Amniotic epithelial cell (primary cell): ENCODE measurements around the gene OPCML.
A peak's percentile ranks its signal among the peaks of the same experiment; 100 is the strongest.

ENCODE experiments used
- DNase-seq: peaks from one replicate; pipeline ENCODE4 v3.0.0-alpha.2; 2010; ENCODE audit warnings: low read depth

The OPCML gene

DNA sequence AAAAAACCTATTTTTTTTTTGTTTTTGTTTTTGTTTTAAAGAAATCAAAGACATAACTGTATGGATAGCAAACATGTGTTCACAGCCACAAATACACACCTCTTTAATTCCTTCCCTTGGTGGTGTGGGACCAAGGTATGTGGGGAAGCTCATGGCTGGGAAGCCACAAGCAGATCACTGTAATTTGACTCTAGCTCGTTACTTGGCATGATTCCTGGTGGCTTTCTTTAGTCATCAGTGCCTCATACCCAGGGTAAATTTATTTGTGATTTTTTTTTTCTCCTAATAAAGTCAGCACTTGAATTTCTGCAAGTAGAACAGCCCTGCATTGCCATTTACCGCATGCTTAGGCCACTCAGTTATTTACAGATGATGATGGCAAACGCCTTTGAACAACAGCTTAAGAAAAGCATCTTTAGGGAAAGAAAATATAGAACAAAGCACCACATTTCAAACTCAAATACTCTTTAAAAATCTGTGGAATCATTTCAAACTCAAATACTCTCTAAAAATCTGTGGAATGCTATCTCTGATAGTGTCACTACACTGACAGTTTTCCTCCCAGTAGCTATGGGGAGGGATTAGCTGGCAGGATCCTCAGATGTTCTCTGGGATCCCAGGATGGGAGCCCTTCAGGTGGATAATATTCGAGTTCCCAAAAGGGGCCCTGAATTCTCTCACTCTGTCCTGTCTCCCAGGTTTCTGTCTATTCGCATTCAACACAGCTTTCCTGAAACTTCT lies 687.2 kb downstream of the OPCML start:
- peak; percentile 1 for DNase-seq

- DNase-seq: no peak
Observed at GRCh38 chr11:132840660-132841059, 691.6 kb downstream of the OPCML start.

DNA sequence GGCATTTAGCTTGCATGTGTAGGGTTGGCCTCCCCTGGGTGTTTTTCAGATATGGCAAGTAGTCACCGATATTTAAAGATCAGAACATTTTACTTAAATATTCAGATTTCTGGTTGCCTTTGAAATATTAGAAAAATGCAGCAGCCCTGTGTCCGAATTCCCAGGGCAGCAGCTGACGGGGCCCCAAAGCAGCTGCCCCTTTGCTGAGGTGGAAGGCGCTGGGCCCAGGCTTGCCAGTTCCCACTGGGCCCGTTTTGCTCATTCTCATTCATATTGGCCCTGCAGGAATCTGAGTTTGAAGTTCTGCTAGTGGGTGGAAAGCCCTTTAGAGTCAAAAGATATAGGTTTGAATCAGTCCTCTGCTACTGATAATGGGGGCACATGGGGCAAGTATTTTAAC lies 692.1 kb downstream of the OPCML start:
- DNase-seq: no peak

DNA sequence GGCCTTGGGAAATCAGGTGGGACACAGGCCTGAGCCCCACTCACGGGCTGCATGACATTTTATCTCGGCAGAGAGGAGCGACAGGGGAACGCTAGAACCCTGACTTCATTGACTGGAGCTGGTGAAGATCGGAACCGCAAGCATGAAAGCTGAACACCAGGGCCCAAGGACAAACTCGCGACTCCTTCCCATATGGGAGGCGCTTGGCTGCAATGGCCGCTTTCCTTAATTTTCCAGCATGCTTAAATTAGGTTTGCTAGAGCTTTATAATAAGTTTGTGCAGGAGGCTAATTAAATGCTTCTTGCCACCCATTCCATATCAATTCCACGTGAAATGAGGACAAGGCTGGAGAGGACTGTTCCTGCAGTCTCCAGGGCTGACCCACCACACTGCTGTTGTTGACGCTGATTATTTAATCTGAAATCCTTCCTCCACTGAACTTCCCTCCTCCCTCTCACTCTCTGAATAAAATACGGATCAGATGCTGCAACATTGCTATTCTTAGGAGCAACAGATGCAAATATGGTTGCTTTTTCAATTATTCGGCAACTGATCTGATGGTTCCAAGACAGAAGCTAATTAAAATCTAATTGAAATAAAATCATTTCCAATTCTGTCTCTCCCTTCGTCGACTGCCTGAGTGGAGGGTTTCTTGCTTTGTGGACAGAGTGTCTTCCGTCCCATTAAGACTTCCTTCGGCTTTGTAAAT lies 692.9 kb downstream of the OPCML start:
- no peak for DNase-seq

GRCh38 chr11:132838627-132839026 lies 693.7 kb downstream of the OPCML start:
- no peak for DNase-seq

DNA sequence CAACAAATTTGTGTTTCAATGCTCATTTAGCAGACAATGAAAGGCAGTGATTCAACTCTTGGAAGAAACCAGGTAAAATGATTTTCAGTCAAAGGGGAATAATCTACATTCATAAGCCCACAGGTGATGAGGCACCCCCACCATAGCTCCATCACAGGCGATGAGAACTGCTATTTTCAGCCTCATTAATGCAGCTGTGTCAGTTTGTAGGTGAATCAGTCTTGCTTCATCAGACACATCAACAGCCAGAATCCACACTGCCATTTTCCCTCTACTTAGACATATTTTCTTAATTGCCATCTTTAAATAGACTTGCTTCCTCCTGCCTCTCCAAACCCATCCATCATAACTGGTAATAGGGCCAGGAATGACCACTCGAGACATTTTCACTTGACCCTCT lies 701.0 kb downstream of the OPCML start:
- no peak for DNase-seq

DNA sequence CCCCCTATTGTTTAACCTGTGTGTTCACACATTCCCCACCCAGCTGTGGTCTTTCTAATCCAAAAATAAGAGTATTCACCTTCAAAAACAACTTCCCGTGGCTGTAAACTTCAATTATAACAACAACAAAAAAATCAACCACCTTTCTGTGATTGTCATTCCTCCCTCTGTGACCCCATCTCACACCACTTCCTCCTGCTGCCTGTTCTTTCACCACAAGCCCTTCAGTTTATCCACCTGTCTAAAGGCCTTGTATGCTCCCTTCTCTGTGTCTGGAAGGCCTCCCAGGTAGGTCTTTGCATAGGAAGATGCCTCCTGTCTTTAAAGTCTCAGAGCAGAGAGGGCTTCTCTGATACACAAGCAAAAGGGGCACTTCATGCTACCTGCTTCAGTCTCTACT lies 707.7 kb downstream of the OPCML start:
- DNase-seq: no peak

- DNase-seq: no peak
Observed at GRCh38 chr11:132822276-132822675, 710.0 kb downstream of the OPCML start.

DNA sequence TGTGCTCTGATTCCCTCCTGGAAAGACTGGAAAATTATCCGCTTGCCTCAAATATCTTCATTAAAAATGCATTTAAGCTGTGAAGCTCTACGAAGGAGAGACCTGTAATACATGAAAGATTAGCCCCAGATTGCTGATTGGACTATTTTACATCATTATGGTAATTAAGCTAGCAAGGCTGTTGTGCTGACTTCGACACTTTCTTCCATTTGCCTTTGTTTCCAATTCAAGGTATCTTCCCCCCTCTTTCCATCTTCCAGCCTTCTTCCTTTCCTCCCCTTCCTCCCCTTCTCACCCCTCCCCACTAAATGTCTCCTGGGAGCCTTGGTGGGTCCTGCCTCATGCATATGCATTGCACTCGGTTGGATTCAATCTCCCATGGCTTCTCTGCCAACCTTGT lies 710.8 kb downstream of the OPCML start:
- DNase-seq: no peak

GRCh38 chr11:132821014-132821413 lies 711.3 kb downstream of the OPCML start:
- no peak for DNase-seq

DNA sequence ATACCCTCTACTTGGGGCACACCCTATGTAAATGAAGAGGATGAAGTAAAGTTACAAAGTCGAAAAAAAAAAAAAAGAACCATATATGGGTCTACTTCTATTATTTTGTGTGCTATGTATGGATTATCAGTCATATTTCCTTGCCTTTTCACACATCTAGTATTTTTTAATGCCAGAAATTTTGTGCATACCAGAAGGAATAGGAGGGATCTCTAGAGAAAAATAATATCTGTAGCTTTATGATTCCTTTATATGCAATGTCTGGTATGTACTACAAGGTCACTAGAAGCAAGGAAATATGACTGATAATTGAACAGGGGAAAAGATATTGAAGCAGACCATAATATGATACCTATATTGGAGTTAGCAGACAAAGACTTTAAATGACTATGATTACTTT lies 713.4 kb downstream of the OPCML start:
- no peak for DNase-seq

DNA sequence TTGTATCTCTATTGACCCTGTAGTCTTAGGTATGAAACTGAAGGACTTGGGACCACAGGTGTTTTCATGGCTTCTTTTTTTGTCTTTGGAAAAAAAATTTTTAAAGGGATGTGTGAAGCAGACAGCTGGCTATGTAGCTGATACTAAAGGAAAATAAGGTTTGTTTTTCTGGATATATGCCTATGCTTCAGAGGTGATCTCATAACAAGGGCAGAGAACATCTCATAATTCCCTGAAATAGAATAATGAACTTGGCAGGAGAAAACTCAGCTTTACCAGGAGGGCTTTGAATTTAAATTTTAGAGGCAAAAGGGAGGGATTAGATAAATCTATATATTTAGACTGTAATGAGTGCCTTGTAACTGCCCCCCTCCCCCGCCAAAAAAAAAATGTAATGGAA lies 714.9 kb downstream of the OPCML start:
- no peak for DNase-seq

- no peak for DNase-seq
Observed at GRCh38 chr11:132814410-132814809, 717.9 kb downstream of the OPCML start.

DNA sequence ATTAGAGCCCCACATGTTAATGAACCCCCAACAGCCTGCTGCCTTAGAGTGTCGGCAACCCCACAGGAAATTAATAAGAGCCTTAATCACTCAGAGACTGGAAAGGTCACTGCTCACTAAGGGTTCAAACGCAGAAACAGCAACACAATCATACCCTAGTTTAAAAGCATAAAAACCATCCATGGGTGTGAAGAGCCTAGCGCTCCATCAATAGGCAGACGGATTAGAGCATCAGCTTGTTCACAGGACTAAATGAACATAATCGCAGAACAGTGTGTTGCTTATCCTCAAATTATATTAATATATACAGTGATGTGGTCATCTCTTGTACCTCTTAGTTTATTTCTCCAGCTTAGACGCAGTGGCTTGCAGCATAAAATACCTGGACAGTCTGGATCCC lies 720.7 kb downstream of the OPCML start:
- no peak for DNase-seq

GRCh38 chr11:132809070-132809469 lies 723.2 kb downstream of the OPCML start:
- no peak for DNase-seq

GRCh38 chr11:132804258-132804657 lies 728.0 kb downstream of the OPCML start:
- DNase-seq: no peak

DNA sequence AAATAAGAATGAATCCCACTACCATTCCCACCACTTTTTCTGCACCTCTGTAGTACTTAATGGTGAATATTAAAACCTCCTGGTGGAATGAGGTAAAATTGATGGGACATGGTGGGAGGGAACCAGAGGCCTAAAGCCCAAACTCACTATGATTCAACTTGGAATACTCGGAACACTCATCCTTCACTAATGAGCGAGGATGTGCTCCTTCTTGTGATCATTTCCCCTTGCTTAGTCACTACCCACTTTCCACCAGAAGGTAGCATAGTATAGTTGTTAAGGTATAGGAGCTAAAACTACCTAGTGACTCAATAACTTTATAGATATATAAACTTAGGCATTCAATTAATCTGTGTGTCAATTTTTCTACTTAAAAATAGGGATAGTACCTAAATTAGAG lies 728.9 kb downstream of the OPCML start:
- no peak for DNase-seq

GRCh38 chr11:132802947-132803346 lies 729.4 kb downstream of the OPCML start:
- DNase-seq: no peak

DNA sequence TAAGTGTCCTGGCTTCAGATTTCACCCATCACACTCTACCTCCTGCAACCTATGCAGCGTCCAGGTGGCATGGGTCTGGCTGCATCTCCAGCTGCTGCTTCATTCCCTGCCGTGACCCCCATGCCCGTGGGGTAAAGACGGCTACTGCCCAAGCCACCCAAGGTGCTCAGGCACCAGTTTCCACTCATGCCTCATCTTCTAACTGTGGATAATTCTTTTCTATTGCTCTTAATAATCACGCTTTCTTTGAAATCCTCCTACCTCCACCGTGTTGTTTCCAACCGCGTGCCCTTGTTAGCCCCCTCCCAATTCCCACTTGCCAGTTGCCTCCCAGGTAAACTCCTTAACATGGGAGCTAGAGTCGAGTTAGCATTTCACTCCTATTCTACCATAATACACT lies 738.5 kb downstream of the OPCML start:
- no peak for DNase-seq

- DNase-seq: no peak
Observed at GRCh38 chr11:132792341-132793140, 739.8 kb downstream of the OPCML start.

DNA sequence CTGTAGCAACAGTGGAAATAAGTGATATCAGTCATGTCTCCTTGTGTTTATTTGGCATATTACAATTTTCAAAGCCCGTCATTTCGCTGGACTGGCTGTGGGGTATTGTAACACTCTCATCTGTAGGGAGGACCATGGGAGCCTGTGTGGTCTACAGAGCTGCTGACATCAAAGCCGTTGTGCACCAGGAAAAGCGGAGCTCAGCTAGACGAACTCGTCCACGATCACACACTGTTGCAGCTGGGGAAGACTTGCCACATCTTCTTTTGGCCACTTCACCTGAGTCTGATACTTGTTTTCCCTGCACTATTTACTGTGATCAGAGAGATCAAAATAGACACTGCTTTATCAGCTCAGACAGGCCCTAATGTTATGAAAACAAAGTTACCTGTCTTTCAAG lies 741.3 kb downstream of the OPCML start:
- no peak for DNase-seq

DNA sequence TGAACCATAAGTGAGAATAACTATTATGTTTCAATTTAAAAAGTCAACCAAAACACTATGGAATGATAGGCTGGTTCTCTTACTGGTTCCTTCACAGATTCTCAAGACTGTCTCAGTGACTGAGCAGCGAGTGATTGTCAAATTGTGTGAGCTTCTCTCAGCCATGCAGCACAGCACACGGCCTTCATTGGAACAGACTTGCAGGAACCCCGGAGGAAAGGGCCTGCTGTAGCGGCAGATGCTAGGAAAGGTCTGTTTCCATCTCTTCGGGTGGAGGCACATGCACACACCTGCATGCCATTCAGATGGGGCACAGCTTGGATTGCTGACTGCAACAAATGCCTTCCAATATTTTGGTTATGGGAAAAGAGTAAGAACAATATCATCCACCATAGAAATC lies 741.8 kb downstream of the OPCML start:
- no peak for DNase-seq

- no peak for DNase-seq
Observed at GRCh38 chr11:132788816-132789325, 743.4 kb downstream of the OPCML start.
